HL-60 (cell line): Measurements from ENCODE around the gene TP53I11.

Experiments used
- DNase-seq, 2 experiments: peaks; one replicate each; pipeline ENCODE4 v3.0.0-alpha.2; 2010 to 2020; ENCODE audit warnings: low read depth in 1 of 2, low spot score in 1 of 2
- H3K27ac ChIP-seq: fragments of 250-450 bp; sonication (Bioruptor Pico); replicated peaks from 2 replicates; pipeline ENCODE4 v1.5.1; 2020; ENCODE audit warnings: mild to moderate bottlenecking, moderate library complexity
- H3K27me3 ChIP-seq: fragments of 250-450 bp; sonication (Bioruptor Pico); 2 replicates; pipeline ENCODE4 v1.5.1; 2021; ENCODE audit warnings: mild to moderate bottlenecking, moderate library complexity; ENCODE audit not compliant: insufficient read depth, poor library complexity, severe bottlenecking
- H3K4me3 ChIP-seq: replicated peaks from 2 replicates; pipeline ENCODE4 v1.5.1; 2011; ENCODE audit warnings: mild to moderate bottlenecking, control low read depth, low read length; ENCODE audit not compliant: insufficient read depth
- CTCF ChIP-seq: IDR thresholded peaks from one replicate; pipeline ENCODE4 v1.5.1; 2011; ENCODE audit warnings: low read length, control low read depth, inconsistent platforms; ENCODE audit not compliant: insufficient read depth
- GABPA ChIP-seq: IDR thresholded peaks from 2 replicates; pipeline ENCODE4 v1.6.1; 2012; ENCODE audit warnings: low read depth
- POLR2AphosphoS5 ChIP-seq: IDR thresholded peaks from 2 replicates; pipeline ENCODE4 v1.6.1; 2012; ENCODE audit warnings: low read depth
- REST ChIP-seq: IDR thresholded peaks from 2 replicates; pipeline ENCODE4 v1.6.1; 2012; ENCODE audit warnings: low read depth; ENCODE audit not compliant: insufficient replicate concordance
- SPI1 ChIP-seq: IDR thresholded peaks from 2 replicates; pipeline ENCODE4 v1.6.1; 2012; ENCODE audit warnings: low read depth, mild to moderate bottlenecking, borderline replicate concordance

TP53I11 gene

GRCh38 chr11:44954051-44954906 lies 3.6 kb upstream of the TP53I11 start:
- Histone ChIP-seq H3K27me3 (peaks cover 8% of the 10 kb centered on the region), H3K4me3 (no peak overlapping the region), H3K27ac (peak overlapping the region; percentile 65)
- TF ChIP-seq GABPA (no peak), SPI1 (no peak), CTCF (no peak), POLR2AphosphoS5 (no peak), REST (no peak)
- peak in 1 of 2 experiments; percentile 21 for DNase-seq

GRCh38 chr11:44952500-44953260 lies 2.0 kb upstream of the TP53I11 start:
- no peak for DNase-seq
- no peak for TF ChIP-seq CTCF
- TF ChIP-seq SPI1: no peak
- no peak for TF ChIP-seq POLR2AphosphoS5
- TF ChIP-seq REST: no peak
- no peak for TF ChIP-seq GABPA

GRCh38 chr11:44952082-44952481 lies 1.4 kb upstream of the TP53I11 start:
- Histone ChIP-seq H3K27ac (no peak overlapping the region), H3K4me3 (no peak overlapping the region), H3K27me3 (peaks cover 12% of the 10 kb centered on the region)
- no peak for DNase-seq
- no peak for TF ChIP-seq REST
- TF ChIP-seq GABPA: no peak
- TF ChIP-seq CTCF: no peak
- no peak for TF ChIP-seq POLR2AphosphoS5
- TF ChIP-seq SPI1: no peak

More at GRCh38 chr11:44952500-44953260, 2.0 kb upstream of the TP53I11 start:
- no peak overlapping the region for H3K27ac ChIP-seq
- no peak overlapping the region for H3K4me3 ChIP-seq
- H3K27me3 ChIP-seq: peaks cover 12% of the 10 kb centered on the region
